ENCODE data around the gene SMG6. TPM values are rescaled to one million over a fixed set of nuclear protein-coding genes. Genes with fewer than 3 reads are reported as not detected.

SMG6 gene
- total RNA-seq, 1 experiment from 2014 or later, result 33.8 TPM

GRCh38 chr17:2297023-2297422, 6.6 kb downstream of the SMG6 start:
- no peaks in the 10 kb centered on the region for H3K4me1 ChIP-seq
- no peak for DNase-seq
- Mint-ChIP-seq H3K27ac (ENCODE audit: unreplicated experiment) (no peak overlapping the region), H3K36me3 (ENCODE audit: insufficient read depth, unreplicated experiment) (peaks cover 40% of the 10 kb centered on the region), H3K4me3 (ENCODE audit: unreplicated experiment) (no peak overlapping the region), H3K9me3 (ENCODE audit: unreplicated experiment) (no peaks in the 10 kb centered on the region), H3K27me3 (ENCODE audit: insufficient read depth, unreplicated experiment) (no peaks in the 10 kb centered on the region), H3K4me1 (ENCODE audit: low read depth, unreplicated experiment) (peaks cover 4% of the 10 kb centered on the region)
- no TSS peak for BruUV-seq (replicated peaks)
- no peak overlapping the region for H3K4me3 ChIP-seq (ENCODE audit: low read depth, low read length)
- TF ChIP-seq CTCF (IDR thresholded peaks at IDR 0.05; ENCODE audit: insufficient read depth in 1 of 2, low read depth in 1 of 2, low read length in 1 of 2, severe bottlenecking in 1 of 2, unreplicated experiment in 1 of 2), result no peak
- H3K27me3 ChIP-seq (replicated peaks; ENCODE audit: control insufficient read depth, insufficient read depth, low read length), result no peaks in the 10 kb centered on the region
- CTCF ChIA-PET, result no interaction called here
- intact Hi-C loops (cut with micrococcal nuclease; ENCODE audit: unreplicated experiment), result no loop called here
- H3K36me3 ChIP-seq (ENCODE audit: control insufficient read depth, insufficient read depth, low read length), result peaks cover 3% of the 10 kb centered on the region
- H3K9me3 ChIP-seq, result no peaks in the 10 kb centered on the region
- POLR2A ChIA-PET, result no interaction called here

- H3K27me3 Mint-ChIP-seq (ENCODE audit: insufficient read depth, unreplicated experiment), result no peaks in the 10 kb centered on the region
- no peaks in the 10 kb centered on the region for H3K9me3 Mint-ChIP-seq (ENCODE audit: unreplicated experiment)
- H3K4me1 ChIP-seq, result no peaks in the 10 kb centered on the region
- ChIA-PET POLR2A (no interaction called here), CTCF (no interaction called here)
- no TSS peak for BruUV-seq (replicated peaks)
- no peaks in the 10 kb centered on the region for H3K27me3 ChIP-seq (replicated peaks; ENCODE audit: control insufficient read depth, insufficient read depth, low read length)
- peaks cover 48% of the 10 kb centered on the region for H3K36me3 Mint-ChIP-seq (ENCODE audit: insufficient read depth, unreplicated experiment)
- no peak for TF ChIP-seq CTCF (IDR thresholded peaks at IDR 0.05; ENCODE audit: insufficient read depth in 1 of 2, low read depth in 1 of 2, low read length in 1 of 2, severe bottlenecking in 1 of 2, unreplicated experiment in 1 of 2)
- no peaks in the 10 kb centered on the region for H3K9me3 ChIP-seq
- peaks cover 3% of the 10 kb centered on the region for H3K36me3 ChIP-seq (ENCODE audit: control insufficient read depth, insufficient read depth, low read length)
- H3K27ac Mint-ChIP-seq (ENCODE audit: unreplicated experiment), result no peak overlapping the region
- intact Hi-C loops (cut with micrococcal nuclease; ENCODE audit: unreplicated experiment), result no loop called here
- DNase-seq, result no peak
- no peak overlapping the region for H3K4me3 ChIP-seq (ENCODE audit: low read depth, low read length)
- peaks cover 4% of the 10 kb centered on the region for H3K4me1 Mint-ChIP-seq (ENCODE audit: low read depth, unreplicated experiment)
- H3K4me3 Mint-ChIP-seq (ENCODE audit: unreplicated experiment), result no peak overlapping the region
These were observed 8.0 kb downstream of the SMG6 start for GRCh38 chr17:2295575-2295974.

GRCh38 chr17:2292100-2292499, 11.5 kb downstream of the SMG6 start:
- Mint-ChIP-seq H3K4me3 (ENCODE audit: unreplicated experiment) (no peak overlapping the region), H3K9me3 (ENCODE audit: unreplicated experiment) (no peaks in the 10 kb centered on the region), H3K27me3 (ENCODE audit: insufficient read depth, unreplicated experiment) (no peaks in the 10 kb centered on the region), H3K36me3 (ENCODE audit: insufficient read depth, unreplicated experiment) (peaks cover 61% of the 10 kb centered on the region), H3K27ac (ENCODE audit: unreplicated experiment) (no peak overlapping the region), H3K4me1 (ENCODE audit: low read depth, unreplicated experiment) (peaks cover 4% of the 10 kb centered on the region)
- Histone ChIP-seq H3K9me3 (no peaks in the 10 kb centered on the region), H3K36me3 (ENCODE audit: control insufficient read depth, insufficient read depth, low read length) (peaks cover 3% of the 10 kb centered on the region), H3K27me3 (replicated peaks; ENCODE audit: control insufficient read depth, insufficient read depth, low read length) (no peaks in the 10 kb centered on the region), H3K4me3 (ENCODE audit: low read depth, low read length) (no peak overlapping the region), H3K4me1 (no peaks in the 10 kb centered on the region)
- POLR2A ChIA-PET, result no interaction called here
- CTCF ChIA-PET, result no interaction called here
- intact Hi-C loops (cut with micrococcal nuclease; ENCODE audit: unreplicated experiment), result no loop called here
- no TSS peak for BruUV-seq (replicated peaks)
- no peak for DNase-seq
- TF ChIP-seq CTCF (IDR thresholded peaks at IDR 0.05; ENCODE audit: insufficient read depth in 1 of 2, low read depth in 1 of 2, low read length in 1 of 2, severe bottlenecking in 1 of 2, unreplicated experiment in 1 of 2), result no peak
